Suprapubic skin (tissue), 4 donors: ENCODE results near the gene SPECC1L. TPM values are rescaled to one million over a fixed set of nuclear protein-coding genes. Genes with fewer than 3 reads are reported as not detected.

Experiments used
- DNase-seq, 2 donors: peaks; one replicate each; pipeline ENCODE4 v3.0.0-alpha.2; 2019; ENCODE audit warnings: low spot score in 2 of 2
- H3K27ac ChIP-seq: fragments of 200-600 bp; sonication (generic); one replicate; pipeline ENCODE4 v1.5.1; 2019
- H3K27me3 ChIP-seq: fragments of 200-600 bp; sonication (generic); one replicate; pipeline ENCODE4 v1.5.1; 2019
- H3K36me3 ChIP-seq: fragments of 200-600 bp; sonication (generic); one replicate; pipeline ENCODE4 v1.5.1; 2019
- H3K4me1 ChIP-seq: fragments of 200-600 bp; sonication (generic); one replicate; pipeline ENCODE4 v1.5.1; 2019
- H3K4me3 ChIP-seq: fragments of 200-600 bp; sonication (generic); one replicate; pipeline ENCODE4 v1.5.1; 2019; ENCODE audit warnings: mild to moderate bottlenecking
- H3K9me3 ChIP-seq: fragments of 200-600 bp; sonication (generic); one replicate; pipeline ENCODE4 v1.5.1; 2019
- EP300 ChIP-seq: sonication (generic); formaldehyde crosslinking; IDR thresholded peaks from one replicate; pipeline ENCODE4 v1.6.1; 2017; ENCODE audit warnings: antibody characterized with exemption
- POLR2A ChIP-seq, 2 donors: fragments of 450-650 bp; IDR thresholded peaks; one replicate each; pipeline ENCODE4 v1.6.1; 2017; ENCODE audit warnings: antibody characterized with exemption in 2 of 2, mild to moderate bottlenecking in 2 of 2, moderate library complexity in 2 of 2
- POLR2AphosphoS5 ChIP-seq, 3 donors: sonication (generic); formaldehyde crosslinking; IDR thresholded peaks; one replicate each; pipeline ENCODE4 v1.6.1; 2017; ENCODE audit warnings: antibody characterized with exemption in 3 of 3
- WGBS: methylation state at CpG from one replicate; pipeline ENCODE4 v1.1.5; 2018; 5-methylcytosine and 5-hydroxymethylcytosine counted together
- total RNA-seq, 4 donors: library from RNA; depleted of rRNA; stranded (reverse); fragments of >200 nt; gene quantifications; one replicate each; pipeline ENCODE4 v1.1.0, GENCODE V29; 2016
- TF ChIP-seq, protein P1 (sequence below), 2 donors: fragments of 200-600 bp in 1 of 2; fragments of 450-650 bp in 1 of 2; sonication (generic) in 1 of 2; IDR thresholded peaks; one replicate each; pipeline ENCODE4 v1.5.1; 2016 to 2019; ENCODE audit warnings: antibody characterized with exemption in 2 of 2, mild to moderate bottlenecking in 1 of 2, moderate library complexity in 1 of 2

SPECC1L gene
- total RNA-seq, 4 donors from 2014 or later: 15.7 to 28.5 (median 21.4) TPM

DNA sequence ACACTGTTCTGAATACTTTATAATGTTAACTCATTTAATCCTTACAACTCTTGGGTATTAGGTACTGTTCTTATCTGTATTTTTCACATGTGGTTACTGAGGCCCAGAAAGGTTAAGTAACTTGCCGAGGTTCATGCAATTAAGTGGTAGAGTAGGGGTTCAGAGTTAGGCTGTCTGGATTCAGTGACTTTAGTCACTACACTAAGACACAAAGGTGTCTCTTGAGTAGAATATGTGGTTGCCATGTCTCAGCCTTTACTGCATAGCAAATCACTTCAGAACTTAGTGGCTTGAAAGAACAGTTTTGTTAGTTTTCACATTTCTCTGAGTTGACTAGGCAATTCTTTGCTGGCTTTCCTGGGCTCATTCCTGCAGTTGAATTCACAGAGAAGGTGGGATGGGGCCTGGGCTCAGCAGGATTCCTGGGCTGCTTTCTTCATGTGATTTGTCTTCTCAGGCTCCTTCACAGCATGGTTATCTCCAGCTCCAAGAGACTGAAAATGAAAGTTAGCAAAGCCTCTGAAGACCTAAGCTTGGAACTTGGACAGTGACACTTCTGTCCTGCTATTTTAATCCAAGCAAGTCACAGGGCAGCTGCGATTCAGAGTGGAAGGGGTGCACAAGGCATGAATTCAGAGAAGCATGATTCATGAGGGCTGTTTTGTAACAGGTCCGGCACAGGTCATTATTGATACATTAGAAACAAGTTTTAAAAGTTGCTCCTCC, 68.3 kb downstream of the SPECC1L start:
- 72% methylated on average over 3 of the region's 3 CpGs for WGBS
- DNase-seq: no peak
- TF ChIP-seq, protein P1, sequence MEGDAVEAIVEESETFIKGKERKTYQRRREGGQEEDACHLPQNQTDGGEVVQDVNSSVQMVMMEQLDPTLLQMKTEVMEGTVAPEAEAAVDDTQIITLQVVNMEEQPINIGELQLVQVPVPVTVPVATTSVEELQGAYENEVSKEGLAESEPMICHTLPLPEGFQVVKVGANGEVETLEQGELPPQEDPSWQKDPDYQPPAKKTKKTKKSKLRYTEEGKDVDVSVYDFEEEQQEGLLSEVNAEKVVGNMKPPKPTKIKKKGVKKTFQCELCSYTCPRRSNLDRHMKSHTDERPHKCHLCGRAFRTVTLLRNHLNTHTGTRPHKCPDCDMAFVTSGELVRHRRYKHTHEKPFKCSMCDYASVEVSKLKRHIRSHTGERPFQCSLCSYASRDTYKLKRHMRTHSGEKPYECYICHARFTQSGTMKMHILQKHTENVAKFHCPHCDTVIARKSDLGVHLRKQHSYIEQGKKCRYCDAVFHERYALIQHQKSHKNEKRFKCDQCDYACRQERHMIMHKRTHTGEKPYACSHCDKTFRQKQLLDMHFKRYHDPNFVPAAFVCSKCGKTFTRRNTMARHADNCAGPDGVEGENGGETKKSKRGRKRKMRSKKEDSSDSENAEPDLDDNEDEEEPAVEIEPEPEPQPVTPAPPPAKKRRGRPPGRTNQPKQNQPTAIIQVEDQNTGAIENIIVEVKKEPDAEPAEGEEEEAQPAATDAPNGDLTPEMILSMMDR (IDR thresholded peaks at IDR 0.05): no peak
- no peak for TF ChIP-seq POLR2AphosphoS5 (IDR thresholded peaks at IDR 0.05)
- TF ChIP-seq EP300: no peak
- TF ChIP-seq POLR2A (IDR thresholded peaks at IDR 0.05): no peak
- Histone ChIP-seq H3K9me3 (no peaks in the 10 kb centered on the region), H3K4me1 (no peaks in the 10 kb centered on the region), H3K27ac (no peak overlapping the region), H3K27me3 (no peaks in the 10 kb centered on the region), H3K4me3 (no peak overlapping the region), H3K36me3 (peaks cover 66% of the 10 kb centered on the region)

DNA sequence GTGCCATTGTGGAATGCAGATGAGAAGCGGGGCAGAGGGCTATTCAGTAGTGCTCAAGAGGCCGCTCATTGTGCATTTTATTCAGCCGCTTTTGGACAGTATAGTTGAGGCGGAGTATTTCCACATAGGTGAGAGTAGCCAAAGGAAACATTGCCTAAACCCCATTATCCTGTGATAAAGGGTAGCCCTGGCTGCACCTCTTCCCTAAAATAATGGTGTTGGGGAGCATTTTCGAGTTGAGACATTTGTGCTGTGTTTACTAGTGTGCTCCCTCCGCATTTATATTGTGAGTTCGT, 68.8 kb downstream of the SPECC1L start:
- no peak overlapping the region for H3K27ac ChIP-seq
- H3K9me3 ChIP-seq: no peaks in the 10 kb centered on the region
- TF ChIP-seq POLR2AphosphoS5 (IDR thresholded peaks at IDR 0.05): no peak
- TF ChIP-seq, protein P1 (IDR thresholded peaks at IDR 0.05): no peak
- no peak for TF ChIP-seq EP300
- no peak for TF ChIP-seq POLR2A (IDR thresholded peaks at IDR 0.05)
- H3K36me3 ChIP-seq: peaks cover 61% of the 10 kb centered on the region
- no peak for DNase-seq
- H3K27me3 ChIP-seq: no peaks in the 10 kb centered on the region
- 92% methylated on average over 7 of the region's 7 CpGs for WGBS
- H3K4me1 ChIP-seq: no peaks in the 10 kb centered on the region
- no peak overlapping the region for H3K4me3 ChIP-seq

DNA sequence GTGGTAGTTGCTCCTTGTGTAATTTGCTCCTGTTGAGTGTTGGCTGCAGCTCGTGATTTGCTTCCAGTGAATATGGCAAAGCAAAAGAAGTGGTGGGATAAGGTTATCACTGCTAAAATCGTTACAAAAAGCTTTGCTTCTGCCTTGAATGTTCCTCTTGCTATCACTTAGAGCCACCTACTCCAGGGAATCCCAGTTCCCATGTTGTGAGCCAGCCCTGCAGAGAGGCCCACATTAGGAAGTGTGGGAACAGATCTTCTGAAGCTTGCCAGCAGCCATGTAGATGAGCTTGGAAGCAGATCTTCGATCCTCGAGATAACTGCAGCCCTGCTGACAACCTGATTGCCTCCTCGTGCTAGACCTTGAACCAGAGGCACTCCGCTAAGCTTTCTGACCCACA, 71.0 kb downstream of the SPECC1L start:
- H3K27me3 ChIP-seq: no peaks in the 10 kb centered on the region
- 92% methylated on average over 6 of the region's 6 CpGs for WGBS
- no peak for DNase-seq
- no peaks in the 10 kb centered on the region for H3K9me3 ChIP-seq
- H3K4me1 ChIP-seq: no peaks in the 10 kb centered on the region
- no peak overlapping the region for H3K4me3 ChIP-seq
- no peak overlapping the region for H3K27ac ChIP-seq
- H3K36me3 ChIP-seq: peaks cover 49% of the 10 kb centered on the region
- no peak for TF ChIP-seq POLR2AphosphoS5 (IDR thresholded peaks at IDR 0.05)

DNA sequence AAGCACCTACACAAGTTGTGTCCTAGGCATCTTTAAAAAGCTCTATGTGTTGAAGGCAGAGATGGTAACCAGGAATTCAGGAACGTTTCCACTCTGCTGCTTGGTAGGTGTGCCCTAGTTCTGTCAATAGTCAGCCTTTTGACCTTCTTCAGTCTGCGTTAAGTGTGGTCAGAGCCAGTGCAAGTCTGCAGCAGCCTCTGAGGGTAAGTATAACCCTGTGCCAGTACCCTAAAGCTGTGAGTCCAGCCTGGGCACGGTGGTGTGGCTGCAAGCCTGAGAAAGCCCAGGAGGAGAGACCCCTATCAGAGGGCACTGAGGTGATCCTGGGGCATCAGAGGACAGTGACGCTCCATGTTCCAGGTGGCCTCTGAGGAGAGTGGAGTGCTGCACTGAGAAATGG, 80.0 kb downstream of the SPECC1L start:
- H3K4me1 ChIP-seq: no peaks in the 10 kb centered on the region
- H3K36me3 ChIP-seq: peaks cover 76% of the 10 kb centered on the region
- no peak overlapping the region for H3K27ac ChIP-seq
- WGBS: 84% methylated on average over 3 of the region's 4 CpGs
- no peak for DNase-seq
- H3K4me3 ChIP-seq: no peak overlapping the region
- no peaks in the 10 kb centered on the region for H3K9me3 ChIP-seq
- TF ChIP-seq POLR2AphosphoS5 (IDR thresholded peaks at IDR 0.05) (no peak), POLR2A (IDR thresholded peaks at IDR 0.05) (no peak), EP300 (no peak)
- TF ChIP-seq, protein P1 (IDR thresholded peaks at IDR 0.05): no peak
- no peaks in the 10 kb centered on the region for H3K27me3 ChIP-seq

DNA sequence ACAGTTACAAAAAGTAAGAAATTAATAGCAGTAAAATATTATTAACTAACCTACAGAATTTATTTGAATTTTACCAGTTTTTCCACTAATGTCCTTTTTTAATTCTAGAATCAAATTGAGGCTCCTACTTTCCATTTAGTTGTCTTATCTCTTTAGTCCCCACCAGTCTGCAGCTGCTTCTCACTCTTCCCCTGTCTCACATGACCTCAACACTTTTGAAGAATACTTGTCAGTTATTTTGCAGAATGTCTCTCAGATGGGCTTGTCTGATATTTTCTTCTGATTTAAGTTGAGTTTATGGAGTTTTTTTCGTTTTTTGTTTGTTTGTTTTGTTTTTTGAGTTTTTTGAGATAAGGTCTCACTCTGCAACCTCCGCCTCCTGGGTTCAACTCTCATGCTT, 82.5 kb downstream of the SPECC1L start:
- DNase-seq: no peak
- TF ChIP-seq POLR2AphosphoS5 (IDR thresholded peaks at IDR 0.05) (no peak), POLR2A (IDR thresholded peaks at IDR 0.05) (no peak), EP300 (no peak)
- TF ChIP-seq, protein P1 (IDR thresholded peaks at IDR 0.05): no peak
- H3K27ac ChIP-seq: no peak overlapping the region
- no peaks in the 10 kb centered on the region for H3K27me3 ChIP-seq
- H3K4me1 ChIP-seq: peaks cover 7% of the 10 kb centered on the region
- H3K9me3 ChIP-seq: no peaks in the 10 kb centered on the region
- H3K36me3 ChIP-seq: peaks cover 56% of the 10 kb centered on the region
- no peak overlapping the region for H3K4me3 ChIP-seq
- 96% methylated on average over 2 of the region's 2 CpGs for WGBS

DNA sequence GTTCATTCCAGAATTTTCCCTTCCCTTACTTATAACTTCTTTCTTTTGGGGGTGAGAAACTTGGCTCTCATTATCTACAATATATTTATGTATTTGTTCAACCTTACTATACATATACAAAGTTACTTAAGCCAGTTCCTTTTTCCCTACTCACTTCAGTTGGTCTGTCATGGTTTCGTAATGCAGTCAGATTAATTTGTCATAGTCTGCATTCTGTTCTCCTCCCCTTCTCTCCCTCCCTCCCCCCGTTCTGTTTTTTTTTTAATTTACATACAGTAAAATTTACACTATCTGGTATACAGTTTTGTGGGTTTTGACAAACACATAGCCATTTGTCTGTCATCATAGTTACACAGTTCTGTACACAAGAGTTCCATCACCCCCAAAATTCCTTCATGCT, 84.9 kb downstream of the SPECC1L start:
- no peak for DNase-seq
- WGBS: 89% methylated on average over 2 of the region's 2 CpGs
- peaks cover 43% of the 10 kb centered on the region for H3K36me3 ChIP-seq
- H3K4me1 ChIP-seq: peaks cover 7% of the 10 kb centered on the region
- no peak overlapping the region for H3K27ac ChIP-seq
- no peak overlapping the region for H3K4me3 ChIP-seq
- TF ChIP-seq EP300 (no peak), POLR2AphosphoS5 (IDR thresholded peaks at IDR 0.05) (no peak), POLR2A (IDR thresholded peaks at IDR 0.05) (no peak)
- TF ChIP-seq, protein P1 (IDR thresholded peaks at IDR 0.05): no peak
- no peaks in the 10 kb centered on the region for H3K27me3 ChIP-seq
- H3K9me3 ChIP-seq: no peaks in the 10 kb centered on the region
